Measurements from ENCODE around the gene PARK7. TPM values are rescaled to one million over a fixed set of nuclear protein-coding genes. Genes with fewer than 3 reads are reported as not detected.

PARK7 gene
- total and polyA plus RNA-seq, 2 experiments from 2014 or later = 178 to 679 TPM

DNA sequence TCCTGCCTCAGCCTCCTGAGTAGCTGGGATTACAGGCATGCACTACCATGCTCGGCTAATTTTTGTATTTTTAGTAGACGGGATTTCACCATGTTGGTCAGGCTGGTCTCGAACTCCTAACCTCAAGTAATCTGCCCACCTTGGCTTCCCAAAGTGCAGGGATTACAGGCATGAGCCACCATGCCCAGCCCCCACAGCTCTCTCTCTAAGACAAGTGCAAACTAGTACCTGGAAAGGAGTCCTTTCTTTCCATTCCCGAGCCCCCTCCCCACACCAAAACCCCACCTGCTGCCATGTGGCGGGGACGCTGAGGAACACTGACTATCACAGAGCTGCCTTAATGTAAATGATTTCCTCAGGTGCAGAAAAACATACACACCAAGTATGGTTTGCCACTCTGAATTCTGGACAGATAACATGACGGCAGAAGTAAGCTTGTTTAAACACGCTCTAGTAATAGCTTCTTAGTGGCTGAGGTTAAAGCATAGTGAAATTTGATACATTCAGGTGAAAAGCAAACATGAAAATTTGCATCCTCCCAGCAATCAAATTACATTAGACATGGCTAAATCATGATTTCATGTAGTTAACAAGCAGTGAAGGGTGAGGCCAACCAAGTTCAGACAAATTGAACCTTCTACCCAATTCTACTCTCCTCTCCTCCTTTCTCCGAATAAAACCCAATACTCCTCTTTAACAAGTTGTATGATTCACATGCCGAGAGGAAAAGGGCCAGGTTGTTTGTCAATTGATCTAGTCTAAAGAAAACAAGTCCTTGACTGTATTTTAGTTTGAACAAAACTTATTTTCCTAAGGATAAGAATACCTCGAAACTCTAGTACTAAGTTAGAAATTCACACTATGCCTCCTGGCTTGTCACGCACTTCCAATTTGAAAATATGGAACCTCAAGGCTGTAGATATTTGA lies 44.8 kb downstream of the PARK7 start:
- Histone ChIP-seq H3K27me3 (ENCODE audit: insufficient read depth) (no peaks in the 10 kb centered on the region), H3K36me3 (ENCODE audit: insufficient read depth) (peaks cover 1% of the 10 kb centered on the region; the same call in 1 of the 2 replicates), H3F3A (replicated peaks; ENCODE audit: low read depth) (peaks cover 16% of the 10 kb centered on the region), H3K4me1 (ENCODE audit: insufficient read depth) (peaks cover 40% of the 10 kb centered on the region), H3K27ac (ENCODE audit: low read depth) (peak overlapping the region; percentile 82), H2AFZ (no peak overlapping the region), H3K79me2 (replicated peaks; ENCODE audit: insufficient read depth) (no peaks in the 10 kb centered on the region; the same call in 1 of the 2 replicates), H3K4me3 (no peak overlapping the region), H3K9me2 (ENCODE audit: insufficient read depth) (no peaks in the 10 kb centered on the region), H3K4me2 (no peak overlapping the region), H4K20me1 (replicated peaks; ENCODE audit: insufficient read depth) (peaks cover 4% of the 10 kb centered on the region; the same call in 1 of the 2 replicates)
- H3K4me3 Mint-ChIP-seq = no peak overlapping the region
- peak overlapping the region; percentile 84 for H3K27ac Mint-ChIP-seq
- H3K36me3 Mint-ChIP-seq (ENCODE audit: low read depth) = peaks cover 12% of the 10 kb centered on the region
- TF ChIP-seq STAT1 (IDR thresholded peaks at IDR 0.05; ENCODE audit: unreplicated experiment) = no peak
- no peak for TF ChIP-seq CREB1 (CRISPR knock-in tag; IDR thresholded peaks at IDR 0.05; ENCODE audit: low read depth)
- no peak for TF ChIP-seq POLR2AphosphoS5 (IDR thresholded peaks at IDR 0.05; ENCODE audit: low read depth)
- TF ChIP-seq, protein P1, sequence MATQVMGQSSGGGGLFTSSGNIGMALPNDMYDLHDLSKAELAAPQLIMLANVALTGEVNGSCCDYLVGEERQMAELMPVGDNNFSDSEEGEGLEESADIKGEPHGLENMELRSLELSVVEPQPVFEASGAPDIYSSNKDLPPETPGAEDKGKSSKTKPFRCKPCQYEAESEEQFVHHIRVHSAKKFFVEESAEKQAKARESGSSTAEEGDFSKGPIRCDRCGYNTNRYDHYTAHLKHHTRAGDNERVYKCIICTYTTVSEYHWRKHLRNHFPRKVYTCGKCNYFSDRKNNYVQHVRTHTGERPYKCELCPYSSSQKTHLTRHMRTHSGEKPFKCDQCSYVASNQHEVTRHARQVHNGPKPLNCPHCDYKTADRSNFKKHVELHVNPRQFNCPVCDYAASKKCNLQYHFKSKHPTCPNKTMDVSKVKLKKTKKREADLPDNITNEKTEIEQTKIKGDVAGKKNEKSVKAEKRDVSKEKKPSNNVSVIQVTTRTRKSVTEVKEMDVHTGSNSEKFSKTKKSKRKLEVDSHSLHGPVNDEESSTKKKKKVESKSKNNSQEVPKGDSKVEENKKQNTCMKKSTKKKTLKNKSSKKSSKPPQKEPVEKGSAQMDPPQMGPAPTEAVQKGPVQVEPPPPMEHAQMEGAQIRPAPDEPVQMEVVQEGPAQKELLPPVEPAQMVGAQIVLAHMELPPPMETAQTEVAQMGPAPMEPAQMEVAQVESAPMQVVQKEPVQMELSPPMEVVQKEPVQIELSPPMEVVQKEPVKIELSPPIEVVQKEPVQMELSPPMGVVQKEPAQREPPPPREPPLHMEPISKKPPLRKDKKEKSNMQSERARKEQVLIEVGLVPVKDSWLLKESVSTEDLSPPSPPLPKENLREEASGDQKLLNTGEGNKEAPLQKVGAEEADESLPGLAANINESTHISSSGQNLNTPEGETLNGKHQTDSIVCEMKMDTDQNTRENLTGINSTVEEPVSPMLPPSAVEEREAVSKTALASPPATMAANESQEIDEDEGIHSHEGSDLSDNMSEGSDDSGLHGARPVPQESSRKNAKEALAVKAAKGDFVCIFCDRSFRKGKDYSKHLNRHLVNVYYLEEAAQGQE (IDR thresholded peaks at IDR 0.05; ENCODE audit: unreplicated experiment) = no peak
- TF ChIP-seq EZH2 (IDR thresholded peaks at IDR 0.05; ENCODE audit: low read depth, unreplicated experiment) = no peak
- TF ChIP-seq, protein P2, sequence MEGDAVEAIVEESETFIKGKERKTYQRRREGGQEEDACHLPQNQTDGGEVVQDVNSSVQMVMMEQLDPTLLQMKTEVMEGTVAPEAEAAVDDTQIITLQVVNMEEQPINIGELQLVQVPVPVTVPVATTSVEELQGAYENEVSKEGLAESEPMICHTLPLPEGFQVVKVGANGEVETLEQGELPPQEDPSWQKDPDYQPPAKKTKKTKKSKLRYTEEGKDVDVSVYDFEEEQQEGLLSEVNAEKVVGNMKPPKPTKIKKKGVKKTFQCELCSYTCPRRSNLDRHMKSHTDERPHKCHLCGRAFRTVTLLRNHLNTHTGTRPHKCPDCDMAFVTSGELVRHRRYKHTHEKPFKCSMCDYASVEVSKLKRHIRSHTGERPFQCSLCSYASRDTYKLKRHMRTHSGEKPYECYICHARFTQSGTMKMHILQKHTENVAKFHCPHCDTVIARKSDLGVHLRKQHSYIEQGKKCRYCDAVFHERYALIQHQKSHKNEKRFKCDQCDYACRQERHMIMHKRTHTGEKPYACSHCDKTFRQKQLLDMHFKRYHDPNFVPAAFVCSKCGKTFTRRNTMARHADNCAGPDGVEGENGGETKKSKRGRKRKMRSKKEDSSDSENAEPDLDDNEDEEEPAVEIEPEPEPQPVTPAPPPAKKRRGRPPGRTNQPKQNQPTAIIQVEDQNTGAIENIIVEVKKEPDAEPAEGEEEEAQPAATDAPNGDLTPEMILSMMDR (conservative IDR thresholded peaks at IDR 0.05; ENCODE audit: low read depth in 2 of 2) = no peak
- TF ChIP-seq, protein P3, sequence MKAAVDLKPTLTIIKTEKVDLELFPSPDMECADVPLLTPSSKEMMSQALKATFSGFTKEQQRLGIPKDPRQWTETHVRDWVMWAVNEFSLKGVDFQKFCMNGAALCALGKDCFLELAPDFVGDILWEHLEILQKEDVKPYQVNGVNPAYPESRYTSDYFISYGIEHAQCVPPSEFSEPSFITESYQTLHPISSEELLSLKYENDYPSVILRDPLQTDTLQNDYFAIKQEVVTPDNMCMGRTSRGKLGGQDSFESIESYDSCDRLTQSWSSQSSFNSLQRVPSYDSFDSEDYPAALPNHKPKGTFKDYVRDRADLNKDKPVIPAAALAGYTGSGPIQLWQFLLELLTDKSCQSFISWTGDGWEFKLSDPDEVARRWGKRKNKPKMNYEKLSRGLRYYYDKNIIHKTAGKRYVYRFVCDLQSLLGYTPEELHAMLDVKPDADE (IDR thresholded peaks at IDR 0.05) = no peak
- no peak for TF ChIP-seq NANOG (IDR thresholded peaks at IDR 0.05; ENCODE audit: borderline replicate concordance)
- no peak for TF ChIP-seq ZNF331 (CRISPR knock-in tag; IDR thresholded peaks at IDR 0.05; ENCODE audit: low read depth)
- no peak for TF ChIP-seq EZH2phosphoT487 (IDR thresholded peaks at IDR 0.05; ENCODE audit: unreplicated experiment)
- TF ChIP-seq, protein P4, sequence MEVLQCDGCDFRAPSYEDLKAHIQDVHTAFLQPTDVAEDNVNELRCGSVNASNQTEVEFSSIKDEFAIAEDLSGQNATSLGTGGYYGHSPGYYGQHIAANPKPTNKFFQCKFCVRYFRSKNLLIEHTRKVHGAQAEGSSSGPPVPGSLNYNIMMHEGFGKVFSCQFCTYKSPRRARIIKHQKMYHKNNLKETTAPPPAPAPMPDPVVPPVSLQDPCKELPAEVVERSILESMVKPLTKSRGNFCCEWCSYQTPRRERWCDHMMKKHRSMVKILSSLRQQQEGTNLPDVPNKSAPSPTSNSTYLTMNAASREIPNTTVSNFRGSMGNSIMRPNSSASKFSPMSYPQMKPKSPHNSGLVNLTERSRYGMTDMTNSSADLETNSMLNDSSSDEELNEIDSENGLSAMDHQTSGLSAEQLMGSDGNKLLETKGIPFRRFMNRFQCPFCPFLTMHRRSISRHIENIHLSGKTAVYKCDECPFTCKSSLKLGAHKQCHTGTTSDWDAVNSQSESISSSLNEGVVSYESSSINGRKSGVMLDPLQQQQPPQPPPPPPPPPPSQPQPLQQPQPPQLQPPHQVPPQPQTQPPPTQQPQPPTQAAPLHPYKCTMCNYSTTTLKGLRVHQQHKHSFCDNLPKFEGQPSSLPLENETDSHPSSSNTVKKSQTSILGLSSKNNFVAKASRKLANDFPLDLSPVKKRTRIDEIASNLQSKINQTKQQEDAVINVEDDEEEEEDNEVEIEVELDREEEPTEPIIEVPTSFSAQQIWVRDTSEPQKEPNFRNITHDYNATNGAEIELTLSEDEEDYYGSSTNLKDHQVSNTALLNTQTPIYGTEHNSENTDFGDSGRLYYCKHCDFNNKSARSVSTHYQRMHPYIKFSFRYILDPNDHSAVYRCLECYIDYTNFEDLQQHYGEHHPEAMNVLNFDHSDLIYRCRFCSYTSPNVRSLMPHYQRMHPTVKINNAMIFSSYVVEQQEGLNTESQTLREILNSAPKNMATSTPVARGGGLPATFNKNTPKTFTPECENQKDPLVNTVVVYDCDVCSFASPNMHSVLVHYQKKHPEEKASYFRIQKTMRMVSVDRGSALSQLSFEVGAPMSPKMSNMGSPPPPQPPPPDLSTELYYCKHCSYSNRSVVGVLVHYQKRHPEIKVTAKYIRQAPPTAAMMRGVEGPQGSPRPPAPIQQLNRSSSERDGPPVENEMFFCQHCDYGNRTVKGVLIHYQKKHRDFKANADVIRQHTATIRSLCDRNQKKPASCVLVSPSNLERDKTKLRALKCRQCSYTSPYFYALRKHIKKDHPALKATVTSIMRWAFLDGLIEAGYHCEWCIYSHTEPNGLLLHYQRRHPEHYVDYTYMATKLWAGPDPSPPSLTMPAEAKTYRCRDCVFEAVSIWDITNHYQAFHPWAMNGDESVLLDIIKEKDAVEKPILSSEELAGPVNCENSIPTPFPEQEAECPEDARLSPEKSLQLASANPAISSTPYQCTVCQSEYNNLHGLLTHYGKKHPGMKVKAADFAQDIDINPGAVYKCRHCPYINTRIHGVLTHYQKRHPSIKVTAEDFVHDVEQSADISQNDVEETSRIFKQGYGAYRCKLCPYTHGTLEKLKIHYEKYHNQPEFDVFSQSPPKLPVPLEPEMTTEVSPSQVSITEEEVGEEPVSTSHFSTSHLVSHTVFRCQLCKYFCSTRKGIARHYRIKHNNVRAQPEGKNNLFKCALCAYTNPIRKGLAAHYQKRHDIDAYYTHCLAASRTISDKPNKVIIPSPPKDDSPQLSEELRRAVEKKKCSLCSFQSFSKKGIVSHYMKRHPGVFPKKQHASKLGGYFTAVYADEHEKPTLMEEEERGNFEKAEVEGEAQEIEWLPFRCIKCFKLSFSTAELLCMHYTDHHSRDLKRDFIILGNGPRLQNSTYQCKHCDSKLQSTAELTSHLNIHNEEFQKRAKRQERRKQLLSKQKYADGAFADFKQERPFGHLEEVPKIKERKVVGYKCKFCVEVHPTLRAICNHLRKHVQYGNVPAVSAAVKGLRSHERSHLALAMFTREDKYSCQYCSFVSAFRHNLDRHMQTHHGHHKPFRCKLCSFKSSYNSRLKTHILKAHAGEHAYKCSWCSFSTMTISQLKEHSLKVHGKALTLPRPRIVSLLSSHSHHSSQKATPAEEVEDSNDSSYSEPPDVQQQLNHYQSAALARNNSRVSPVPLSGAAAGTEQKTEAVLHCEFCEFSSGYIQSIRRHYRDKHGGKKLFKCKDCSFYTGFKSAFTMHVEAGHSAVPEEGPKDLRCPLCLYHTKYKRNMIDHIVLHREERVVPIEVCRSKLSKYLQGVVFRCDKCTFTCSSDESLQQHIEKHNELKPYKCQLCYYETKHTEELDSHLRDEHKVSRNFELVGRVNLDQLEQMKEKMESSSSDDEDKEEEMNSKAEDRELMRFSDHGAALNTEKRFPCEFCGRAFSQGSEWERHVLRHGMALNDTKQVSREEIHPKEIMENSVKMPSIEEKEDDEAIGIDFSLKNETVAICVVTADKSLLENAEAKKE (CRISPR knock-in tag; IDR thresholded peaks at IDR 0.05) = no peak
- TF ChIP-seq ZNF114 (CRISPR knock-in tag; IDR thresholded peaks at IDR 0.05) = no peak
- TF ChIP-seq JUNB (IDR thresholded peaks at IDR 0.05; ENCODE audit: unreplicated experiment) = no peak
- H3K4me1 Mint-ChIP-seq = peaks cover 35% of the 10 kb centered on the region
- H3K27me3 Mint-ChIP-seq (ENCODE audit: insufficient read depth, low read depth, poor library complexity) = no peaks in the 10 kb centered on the region
- no peaks in the 10 kb centered on the region for H3K9me3 Mint-ChIP-seq
- no peak for DNase-seq (ENCODE audit: low spot score)
- no peak for ATAC-seq

Data from GM23338 (cell line).